ENCODE measurements around the gene PANK2. TPM values are rescaled to one million over a fixed set of nuclear protein-coding genes. Genes with fewer than 3 reads are reported as not detected.

Gene PANK2
- total and polyA plus RNA-seq, 4 donors = 24.6 to 46.2 (median 34.4) TPM

DNA sequence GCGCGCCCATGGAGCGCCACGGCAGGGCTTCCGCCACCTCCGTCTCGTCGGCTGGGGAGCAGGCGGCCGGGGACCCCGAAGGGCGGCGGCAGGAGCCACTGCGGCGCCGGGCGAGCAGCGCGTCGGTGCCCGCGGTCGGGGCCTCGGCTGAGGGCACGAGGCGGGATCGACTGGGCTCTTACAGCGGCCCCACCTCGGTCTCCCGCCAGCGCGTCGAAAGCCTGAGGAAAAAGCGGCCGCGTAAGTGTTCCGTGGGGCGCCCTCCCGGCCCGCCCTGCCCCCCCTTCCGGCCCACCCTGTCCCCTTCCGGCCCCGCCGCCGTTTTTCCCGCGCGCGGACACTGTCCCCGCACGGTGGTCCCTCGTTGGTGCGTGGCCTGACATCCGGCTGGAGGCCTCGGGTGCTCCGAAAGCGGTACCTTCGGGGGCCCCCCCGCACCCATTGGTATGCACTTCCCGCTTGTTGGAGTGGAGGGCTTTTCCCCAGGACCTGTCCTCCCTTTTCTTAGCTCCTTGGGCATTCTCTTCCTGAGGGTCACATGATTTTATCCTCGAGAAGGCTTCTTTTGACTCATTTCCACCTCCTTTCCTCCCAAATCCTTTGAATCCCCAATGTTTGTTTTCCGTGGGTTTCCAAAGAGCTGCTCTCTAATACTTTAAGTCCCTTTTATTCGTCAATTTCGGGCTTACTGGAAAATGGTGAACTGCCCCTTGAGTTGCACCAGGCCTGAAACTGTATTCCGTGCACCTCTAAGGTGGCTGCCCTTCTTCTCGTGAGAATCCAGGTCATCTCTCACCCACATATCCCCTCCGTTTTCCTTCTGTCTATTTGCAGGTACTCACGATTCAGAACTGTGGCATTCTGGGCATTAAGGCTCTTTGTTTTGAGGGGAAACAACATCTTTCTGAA, 556 bp downstream of the PANK2 start:
- H3K9ac ChIP-seq (ENCODE audit: insufficient read depth in 1 of 2, low read length in 2 of 2) = peak overlapping the region; percentile 43 to 87
- 0% methylated on average over 53 to 68 of the region's 68 CpGs for WGBS, 2 donors
- H3K27ac ChIP-seq (ENCODE audit: low read depth in 1 of 2, low read length in 1 of 2) = peak overlapping the region; percentile 95 to 98
- no peak for TF ChIP-seq CTCF (IDR thresholded peaks at IDR 0.05; ENCODE audit: control extremely low read depth, extremely low read depth)
- H3K4me3 ChIP-seq = peak overlapping the region; percentile 97
- peak; percentile 44 to 64 (median 49) for DNase-seq
- H3K36me3 ChIP-seq (ENCODE audit: control insufficient read depth in 4 of 4, insufficient read depth in 4 of 4, low read length in 4 of 4) = peaks cover 0 to 7% (median 2%) of the 10 kb centered on the region in 4 donors
- peak; percentile 4 for ATAC-seq (ENCODE audit: insufficient read depth, low FRiP score)
- H3K27me3 ChIP-seq (ENCODE audit: control insufficient read depth in 3 of 3, insufficient read depth in 3 of 3, low read length in 2 of 3) = no peaks in the 10 kb centered on the region
- H3K4me1 ChIP-seq (ENCODE audit: control insufficient read depth in 5 of 5, insufficient read depth in 5 of 5, low read length in 5 of 5) = peaks cover 11 to 36% (median 15%) of the 10 kb centered on the region in 5 donors
- H3K9me3 ChIP-seq (ENCODE audit: control insufficient read depth in 4 of 4, insufficient read depth in 3 of 4, low read length in 3 of 4) = no peaks in the 10 kb centered on the region

- H3K27me3 ChIP-seq (ENCODE audit: control insufficient read depth in 3 of 3, insufficient read depth in 3 of 3, low read length in 2 of 3) = no peaks in the 10 kb centered on the region
- peaks cover 11 to 36% (median 16%) of the 10 kb centered on the region in 5 donors for H3K4me1 ChIP-seq (ENCODE audit: control insufficient read depth in 5 of 5, insufficient read depth in 5 of 5, low read length in 5 of 5)
- ATAC-seq (ENCODE audit: insufficient read depth, low FRiP score) = no peak
- no peaks in the 10 kb centered on the region for H3K9me3 ChIP-seq (ENCODE audit: control insufficient read depth in 4 of 4, insufficient read depth in 3 of 4, low read length in 3 of 4)
- peak overlapping the region; percentile 43 to 87 for H3K9ac ChIP-seq (ENCODE audit: insufficient read depth in 1 of 2, low read length in 2 of 2)
- no peak for TF ChIP-seq CTCF (IDR thresholded peaks at IDR 0.05; ENCODE audit: control extremely low read depth, extremely low read depth)
- peak overlapping the region; percentile 97 for H3K4me3 ChIP-seq
- peaks cover 0 to 7% (median 2%) of the 10 kb centered on the region in 4 donors for H3K36me3 ChIP-seq (ENCODE audit: control insufficient read depth in 4 of 4, insufficient read depth in 4 of 4, low read length in 4 of 4)
- DNase-seq = peak; percentile 31 to 77 (median 76)
- H3K27ac ChIP-seq (ENCODE audit: low read depth in 1 of 2, low read length in 1 of 2) = peak overlapping the region; percentile 95 to 98
- WGBS, 2 donors = 1 to 4% methylated on average over 3 of the region's 3 CpGs
Observed at GRCh38 chr20:3890398-3890751, 1.2 kb downstream of the PANK2 start.

- H3K27ac ChIP-seq (ENCODE audit: low read depth in 1 of 2, low read length in 1 of 2) = no peak overlapping the region
- TF ChIP-seq CTCF (IDR thresholded peaks at IDR 0.05; ENCODE audit: control extremely low read depth, extremely low read depth) = no peak
- peaks cover 0 to 7% (median 2%) of the 10 kb centered on the region in 4 donors for H3K36me3 ChIP-seq (ENCODE audit: control insufficient read depth in 4 of 4, insufficient read depth in 4 of 4, low read length in 4 of 4)
- H3K4me3 ChIP-seq = no peak overlapping the region
- peak overlapping the region in 1 of 2 donors; percentile 87 for H3K9ac ChIP-seq (ENCODE audit: insufficient read depth in 1 of 2, low read length in 2 of 2)
- no peaks in the 10 kb centered on the region for H3K9me3 ChIP-seq (ENCODE audit: control insufficient read depth in 4 of 4, insufficient read depth in 3 of 4, low read length in 3 of 4)
- WGBS, 2 donors = 36 to 53% methylated on average over 16 of the region's 16 CpGs
- DNase-seq (no peak), ATAC-seq (ENCODE audit: insufficient read depth, low FRiP score) (no peak)
- peaks cover 11 to 36% (median 17%) of the 10 kb centered on the region in 5 donors for H3K4me1 ChIP-seq (ENCODE audit: control insufficient read depth in 5 of 5, insufficient read depth in 5 of 5, low read length in 5 of 5)
- no peaks in the 10 kb centered on the region for H3K27me3 ChIP-seq (ENCODE audit: control insufficient read depth in 3 of 3, insufficient read depth in 3 of 3, low read length in 2 of 3)
Observed at GRCh38 chr20:3890999-3891929, 2.1 kb downstream of the PANK2 start.
